ENCODE results near the gene USP9Y.

The USP9Y gene

DNA sequence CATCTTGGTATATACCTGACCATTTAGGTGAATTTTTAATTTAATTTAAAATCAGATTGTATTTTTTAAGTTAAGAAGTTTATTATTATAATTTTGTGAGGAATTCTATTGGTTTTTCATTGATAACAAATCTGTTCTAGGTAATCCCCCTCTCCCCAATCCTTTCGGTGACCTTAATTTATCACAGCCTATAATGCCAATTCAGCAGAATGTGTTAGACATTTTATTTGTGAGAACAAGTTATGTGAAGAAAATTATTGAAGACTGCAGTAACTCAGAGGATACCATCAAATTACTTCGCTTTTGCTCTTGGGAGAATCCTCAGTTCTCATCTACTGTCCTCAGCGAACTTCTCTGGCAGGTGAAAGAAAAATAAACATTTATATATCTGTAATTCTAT lies 145.8 kb downstream of the USP9Y start:
- no peak for ATAC-seq
- TF ChIP-seq, protein P1, sequence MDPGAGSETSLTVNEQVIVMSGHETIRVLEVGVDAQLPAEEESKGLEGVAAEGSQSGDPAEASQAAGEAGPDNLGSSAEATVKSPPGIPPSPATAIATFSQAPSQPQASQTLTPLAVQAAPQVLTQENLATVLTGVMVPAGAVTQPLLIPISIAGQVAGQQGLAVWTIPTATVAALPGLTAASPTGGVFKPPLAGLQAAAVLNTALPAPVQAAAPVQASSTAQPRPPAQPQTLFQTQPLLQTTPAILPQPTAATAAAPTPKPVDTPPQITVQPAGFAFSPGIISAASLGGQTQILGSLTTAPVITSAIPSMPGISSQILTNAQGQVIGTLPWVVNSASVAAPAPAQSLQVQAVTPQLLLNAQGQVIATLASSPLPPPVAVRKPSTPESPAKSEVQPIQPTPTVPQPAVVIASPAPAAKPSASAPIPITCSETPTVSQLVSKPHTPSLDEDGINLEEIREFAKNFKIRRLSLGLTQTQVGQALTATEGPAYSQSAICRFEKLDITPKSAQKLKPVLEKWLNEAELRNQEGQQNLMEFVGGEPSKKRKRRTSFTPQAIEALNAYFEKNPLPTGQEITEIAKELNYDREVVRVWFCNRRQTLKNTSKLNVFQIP (CRISPR knock-in tag; IDR thresholded peaks at IDR 0.05; ENCODE audit: borderline replicate concordance, low read depth) = no peak
- TF ChIP-seq, protein P2, sequence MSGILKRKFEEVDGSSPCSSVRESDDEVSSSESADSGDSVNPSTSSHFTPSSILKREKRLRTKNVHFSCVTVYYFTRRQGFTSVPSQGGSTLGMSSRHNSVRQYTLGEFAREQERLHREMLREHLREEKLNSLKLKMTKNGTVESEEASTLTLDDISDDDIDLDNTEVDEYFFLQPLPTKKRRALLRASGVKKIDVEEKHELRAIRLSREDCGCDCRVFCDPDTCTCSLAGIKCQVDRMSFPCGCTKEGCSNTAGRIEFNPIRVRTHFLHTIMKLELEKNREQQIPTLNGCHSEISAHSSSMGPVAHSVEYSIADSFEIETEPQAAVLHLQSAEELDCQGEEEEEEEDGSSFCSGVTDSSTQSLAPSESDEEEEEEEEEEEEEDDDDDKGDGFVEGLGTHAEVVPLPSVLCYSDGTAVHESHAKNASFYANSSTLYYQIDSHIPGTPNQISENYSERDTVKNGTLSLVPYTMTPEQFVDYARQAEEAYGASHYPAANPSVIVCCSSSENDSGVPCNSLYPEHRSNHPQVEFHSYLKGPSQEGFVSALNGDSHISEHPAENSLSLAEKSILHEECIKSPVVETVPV (CRISPR knock-in tag; IDR thresholded peaks at IDR 0.05) = no peak
- no peak for TF ChIP-seq CSDC2 (CRISPR knock-in tag; IDR thresholded peaks at IDR 0.05)
- TF ChIP-seq, protein P3, sequence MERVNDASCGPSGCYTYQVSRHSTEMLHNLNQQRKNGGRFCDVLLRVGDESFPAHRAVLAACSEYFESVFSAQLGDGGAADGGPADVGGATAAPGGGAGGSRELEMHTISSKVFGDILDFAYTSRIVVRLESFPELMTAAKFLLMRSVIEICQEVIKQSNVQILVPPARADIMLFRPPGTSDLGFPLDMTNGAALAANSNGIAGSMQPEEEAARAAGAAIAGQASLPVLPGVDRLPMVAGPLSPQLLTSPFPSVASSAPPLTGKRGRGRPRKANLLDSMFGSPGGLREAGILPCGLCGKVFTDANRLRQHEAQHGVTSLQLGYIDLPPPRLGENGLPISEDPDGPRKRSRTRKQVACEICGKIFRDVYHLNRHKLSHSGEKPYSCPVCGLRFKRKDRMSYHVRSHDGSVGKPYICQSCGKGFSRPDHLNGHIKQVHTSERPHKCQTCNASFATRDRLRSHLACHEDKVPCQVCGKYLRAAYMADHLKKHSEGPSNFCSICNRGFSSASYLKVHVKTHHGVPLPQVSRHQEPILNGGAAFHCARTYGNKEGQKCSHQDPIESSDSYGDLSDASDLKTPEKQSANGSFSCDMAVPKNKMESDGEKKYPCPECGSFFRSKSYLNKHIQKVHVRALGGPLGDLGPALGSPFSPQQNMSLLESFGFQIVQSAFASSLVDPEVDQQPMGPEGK (CRISPR knock-in tag; IDR thresholded peaks at IDR 0.05; ENCODE audit: borderline replicate concordance) = no peak
- no peak for TF ChIP-seq ZNF70 (CRISPR knock-in tag; IDR thresholded peaks at IDR 0.05)
- TF ChIP-seq TOX (CRISPR knock-in tag; IDR thresholded peaks at IDR 0.05; ENCODE audit: borderline replicate concordance) = no peak
- TF ChIP-seq, protein P4, sequence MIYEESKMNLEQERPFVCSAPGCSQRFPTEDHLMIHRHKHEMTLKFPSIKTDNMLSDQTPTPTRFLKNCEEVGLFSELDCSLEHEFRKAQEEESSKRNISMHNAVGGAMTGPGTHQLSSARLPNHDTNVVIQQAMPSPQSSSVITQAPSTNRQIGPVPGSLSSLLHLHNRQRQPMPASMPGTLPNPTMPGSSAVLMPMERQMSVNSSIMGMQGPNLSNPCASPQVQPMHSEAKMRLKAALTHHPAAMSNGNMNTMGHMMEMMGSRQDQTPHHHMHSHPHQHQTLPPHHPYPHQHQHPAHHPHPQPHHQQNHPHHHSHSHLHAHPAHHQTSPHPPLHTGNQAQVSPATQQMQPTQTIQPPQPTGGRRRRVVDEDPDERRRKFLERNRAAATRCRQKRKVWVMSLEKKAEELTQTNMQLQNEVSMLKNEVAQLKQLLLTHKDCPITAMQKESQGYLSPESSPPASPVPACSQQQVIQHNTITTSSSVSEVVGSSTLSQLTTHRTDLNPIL (CRISPR knock-in tag; IDR thresholded peaks at IDR 0.05; ENCODE audit: low read depth) = no peak
- TF ChIP-seq OSR1 (CRISPR knock-in tag; IDR thresholded peaks at IDR 0.05) = no peak
- no peak for TF ChIP-seq ISL1 (CRISPR knock-in tag; IDR thresholded peaks at IDR 0.05)
- TF ChIP-seq ZFP3 (CRISPR knock-in tag; IDR thresholded peaks at IDR 0.05) = no peak
- TF ChIP-seq BACH2 (CRISPR knock-in tag; IDR thresholded peaks at IDR 0.05; ENCODE audit: borderline replicate concordance) = no peak
- no peak for TF ChIP-seq RARB (CRISPR knock-in tag; IDR thresholded peaks at IDR 0.05)
- TF ChIP-seq PPARA (CRISPR knock-in tag; IDR thresholded peaks at IDR 0.05; ENCODE audit: borderline replicate concordance) = no peak
- no peak for TF ChIP-seq GLIS3 (CRISPR knock-in tag; IDR thresholded peaks at IDR 0.05)
- TF ChIP-seq ZFP30 (CRISPR knock-in tag; IDR thresholded peaks at IDR 0.05) = no peak
- TF ChIP-seq ZC3H10 (CRISPR knock-in tag; IDR thresholded peaks at IDR 0.05) = no peak
- TF ChIP-seq, protein P5, sequence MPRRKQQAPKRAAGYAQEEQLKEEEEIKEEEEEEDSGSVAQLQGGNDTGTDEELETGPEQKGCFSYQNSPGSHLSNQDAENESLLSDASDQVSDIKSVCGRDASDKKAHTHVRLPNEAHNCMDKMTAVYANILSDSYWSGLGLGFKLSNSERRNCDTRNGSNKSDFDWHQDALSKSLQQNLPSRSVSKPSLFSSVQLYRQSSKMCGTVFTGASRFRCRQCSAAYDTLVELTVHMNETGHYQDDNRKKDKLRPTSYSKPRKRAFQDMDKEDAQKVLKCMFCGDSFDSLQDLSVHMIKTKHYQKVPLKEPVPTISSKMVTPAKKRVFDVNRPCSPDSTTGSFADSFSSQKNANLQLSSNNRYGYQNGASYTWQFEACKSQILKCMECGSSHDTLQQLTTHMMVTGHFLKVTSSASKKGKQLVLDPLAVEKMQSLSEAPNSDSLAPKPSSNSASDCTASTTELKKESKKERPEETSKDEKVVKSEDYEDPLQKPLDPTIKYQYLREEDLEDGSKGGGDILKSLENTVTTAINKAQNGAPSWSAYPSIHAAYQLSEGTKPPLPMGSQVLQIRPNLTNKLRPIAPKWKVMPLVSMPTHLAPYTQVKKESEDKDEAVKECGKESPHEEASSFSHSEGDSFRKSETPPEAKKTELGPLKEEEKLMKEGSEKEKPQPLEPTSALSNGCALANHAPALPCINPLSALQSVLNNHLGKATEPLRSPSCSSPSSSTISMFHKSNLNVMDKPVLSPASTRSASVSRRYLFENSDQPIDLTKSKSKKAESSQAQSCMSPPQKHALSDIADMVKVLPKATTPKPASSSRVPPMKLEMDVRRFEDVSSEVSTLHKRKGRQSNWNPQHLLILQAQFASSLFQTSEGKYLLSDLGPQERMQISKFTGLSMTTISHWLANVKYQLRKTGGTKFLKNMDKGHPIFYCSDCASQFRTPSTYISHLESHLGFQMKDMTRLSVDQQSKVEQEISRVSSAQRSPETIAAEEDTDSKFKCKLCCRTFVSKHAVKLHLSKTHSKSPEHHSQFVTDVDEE (CRISPR knock-in tag; IDR thresholded peaks at IDR 0.05) = no peak
- TF ChIP-seq ZNF8 (CRISPR knock-in tag; IDR thresholded peaks at IDR 0.05) = no peak
- TF ChIP-seq SNAI2 (CRISPR knock-in tag; IDR thresholded peaks at IDR 0.05) = no peak
- TF ChIP-seq ZNF565 (CRISPR knock-in tag; conservative IDR thresholded peaks at IDR 0.05; ENCODE audit: low read depth) = no peak

DNA sequence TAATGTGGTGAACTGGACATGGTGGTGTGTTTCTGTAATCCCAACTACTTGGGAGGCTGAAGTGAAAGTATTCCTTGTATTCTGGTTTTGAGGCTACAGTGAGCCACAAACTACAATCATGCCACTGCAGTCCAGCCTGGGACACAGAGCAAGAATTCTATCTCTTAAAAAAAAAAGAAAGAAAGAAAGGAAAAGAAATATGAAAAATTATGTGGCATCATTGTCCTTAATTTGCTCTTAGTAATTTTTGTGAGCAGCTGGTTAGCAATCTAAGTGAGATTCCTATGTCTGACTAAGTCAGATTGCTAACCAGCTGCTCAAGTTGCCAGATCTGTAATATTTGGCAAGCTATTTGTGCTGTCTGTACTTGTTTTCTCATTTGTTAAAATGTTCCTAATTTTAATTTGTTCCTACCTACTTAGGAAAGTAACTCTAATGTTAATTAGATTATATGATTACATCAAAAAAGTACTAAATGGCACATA lies 154.8 kb downstream of the USP9Y start:
- TF ChIP-seq ZNF8 (CRISPR knock-in tag; IDR thresholded peaks at IDR 0.05) (no peak), ISL1 (CRISPR knock-in tag; IDR thresholded peaks at IDR 0.05) (no peak), ZFP30 (CRISPR knock-in tag; IDR thresholded peaks at IDR 0.05) (no peak), ZC3H10 (CRISPR knock-in tag; IDR thresholded peaks at IDR 0.05) (no peak), BACH2 (CRISPR knock-in tag; IDR thresholded peaks at IDR 0.05; ENCODE audit: borderline replicate concordance) (no peak)
- TF ChIP-seq, protein P4 (CRISPR knock-in tag; IDR thresholded peaks at IDR 0.05; ENCODE audit: low read depth) = no peak
- TF ChIP-seq, protein P5 (CRISPR knock-in tag; IDR thresholded peaks at IDR 0.05) = no peak

More for the DNA sequence above, 154.8 kb downstream of the USP9Y start:
- ATAC-seq = no peak

Measured in SK-N-SH treated with all-trans-retinoic acid at 6 μM for 48 hours (cell line).